Right atrium auricular region (tissue), 2 donors: ENCODE results near the gene PLK2. TPM values are rescaled to one million over a fixed set of nuclear protein-coding genes. Genes with fewer than 3 reads are reported as not detected.

Experiments used
- DNase-seq: peaks from one replicate; pipeline ENCODE4 v3.0.0-alpha.2; 2019; ENCODE audit warnings: low spot score
- H3K27ac ChIP-seq, 2 donors: fragments of 200-600 bp; sonication (generic); 1 replicate in 1 of 2; 2 replicates in 1 of 2; pipeline ENCODE4 v1.5.1; 2016 to 2019
- H3K27me3 ChIP-seq, 2 donors: fragments of 200-600 bp; sonication (generic); one replicate each; pipeline versions ENCODE4 v1.5.1 to v1.6.0; 2017 to 2019
- H3K36me3 ChIP-seq: fragments of 200-600 bp; sonication (generic); one replicate; pipeline ENCODE4 v1.5.1; 2016
- H3K4me1 ChIP-seq, 2 donors: fragments of 200-600 bp; sonication (generic); one replicate each; pipeline versions ENCODE4 v1.5.1 to v1.6.0; 2017 to 2019
- H3K4me3 ChIP-seq, 2 donors: fragments of 200-600 bp; sonication (generic); 1 replicate in 1 of 2; 2 replicates in 1 of 2; pipeline ENCODE4 v1.5.1; 2017 to 2019; ENCODE audit warnings: mild to moderate bottlenecking in 1 of 2, moderate library complexity in 1 of 2
- H3K9me3 ChIP-seq, 2 donors: fragments of 200-600 bp; sonication (generic); one replicate each; pipeline ENCODE4 v1.5.1; 2019
- CTCF ChIP-seq, 2 donors: fragments of 200-600 bp; sonication (generic); IDR thresholded peaks; one replicate each; pipeline ENCODE4 v1.5.1; 2019; ENCODE audit warnings: antibody characterized with exemption in 2 of 2
- total RNA-seq, 2 donors: library from RNA; depleted of rRNA; stranded (reverse); fragments of >200 nt; gene quantifications; one replicate each; pipeline ENCODE4 v1.1.0, GENCODE V29; 2016

The PLK2 gene
- total RNA-seq, 2 donors from 2014 or later: 63.3 to 138 TPM

GRCh38 chr5:58460732-58461286 lies 923 bp upstream of the PLK2 start:
- peak; percentile 93 for DNase-seq
- H3K27me3 ChIP-seq: no peaks in the 10 kb centered on the region
- peaks cover 0 to 16% of the 10 kb centered on the region in 2 donors for H3K4me1 ChIP-seq
- TF ChIP-seq CTCF (IDR thresholded peaks at IDR 0.05): peak; percentile 35 to 78
- H3K36me3 ChIP-seq: peaks cover 28% of the 10 kb centered on the region
- peak overlapping the region; percentile 99 for H3K27ac ChIP-seq
- peak overlapping the region; percentile 86 to 97 for H3K4me3 ChIP-seq
- H3K9me3 ChIP-seq: no peaks in the 10 kb centered on the region

GRCh38 chr5:58459146-58460001 lies 512 bp downstream of the PLK2 start:
- peak overlapping the region; percentile 99 for H3K27ac ChIP-seq
- H3K27me3 ChIP-seq: no peaks in the 10 kb centered on the region
- no peaks in the 10 kb centered on the region for H3K9me3 ChIP-seq
- no peak for TF ChIP-seq CTCF (IDR thresholded peaks at IDR 0.05)
- peaks cover 0 to 29% of the 10 kb centered on the region in 2 donors for H3K4me1 ChIP-seq
- H3K36me3 ChIP-seq: peaks cover 42% of the 10 kb centered on the region
- DNase-seq: no peak
- H3K4me3 ChIP-seq: peak overlapping the region; percentile 86 to 97

GRCh38 chr5:58458743-58459145 lies 1.1 kb downstream of the PLK2 start:
- Histone ChIP-seq H3K4me1 (peaks cover 0 to 35% of the 10 kb centered on the region in 2 donors), H3K27me3 (no peaks in the 10 kb centered on the region), H3K27ac (peak overlapping the region; percentile 99), H3K9me3 (no peaks in the 10 kb centered on the region), H3K4me3 (peak overlapping the region; percentile 86 to 97), H3K36me3 (peaks cover 48% of the 10 kb centered on the region)
- DNase-seq: no peak
- TF ChIP-seq CTCF (IDR thresholded peaks at IDR 0.05): no peak

- Histone ChIP-seq H3K4me3 (peak overlapping the region; percentile 86 to 97), H3K9me3 (no peaks in the 10 kb centered on the region), H3K36me3 (peaks cover 53% of the 10 kb centered on the region), H3K27me3 (no peaks in the 10 kb centered on the region), H3K27ac (peak overlapping the region; percentile 99), H3K4me1 (peaks cover 0 to 37% of the 10 kb centered on the region in 2 donors)
- TF ChIP-seq CTCF (IDR thresholded peaks at IDR 0.05): no peak
- DNase-seq: no peak
Measured at GRCh38 chr5:58458141-58458742, 1.6 kb downstream of the PLK2 start.

GRCh38 chr5:58457050-58457449 lies 2.8 kb downstream of the PLK2 start:
- no peak for DNase-seq
- H3K27me3 ChIP-seq: no peaks in the 10 kb centered on the region
- peaks cover 0 to 37% of the 10 kb centered on the region in 2 donors for H3K4me1 ChIP-seq
- H3K27ac ChIP-seq: peak overlapping the region; percentile 14 to 99
- H3K9me3 ChIP-seq: no peaks in the 10 kb centered on the region
- peaks cover 56% of the 10 kb centered on the region for H3K36me3 ChIP-seq
- no peak for TF ChIP-seq CTCF (IDR thresholded peaks at IDR 0.05)
- H3K4me3 ChIP-seq: peak overlapping the region; percentile 86 to 97
